ENCODE results near the gene PRTFDC1.

GRCh38 chr10:24911029-24911428, 41.4 kb downstream of the PRTFDC1 start:
- no peak for TF ChIP-seq EP300 (IDR thresholded peaks at IDR 0.05)
- no peak for TF ChIP-seq POLR2AphosphoS5 (IDR thresholded peaks at IDR 0.05)
- TF ChIP-seq, protein P1, sequence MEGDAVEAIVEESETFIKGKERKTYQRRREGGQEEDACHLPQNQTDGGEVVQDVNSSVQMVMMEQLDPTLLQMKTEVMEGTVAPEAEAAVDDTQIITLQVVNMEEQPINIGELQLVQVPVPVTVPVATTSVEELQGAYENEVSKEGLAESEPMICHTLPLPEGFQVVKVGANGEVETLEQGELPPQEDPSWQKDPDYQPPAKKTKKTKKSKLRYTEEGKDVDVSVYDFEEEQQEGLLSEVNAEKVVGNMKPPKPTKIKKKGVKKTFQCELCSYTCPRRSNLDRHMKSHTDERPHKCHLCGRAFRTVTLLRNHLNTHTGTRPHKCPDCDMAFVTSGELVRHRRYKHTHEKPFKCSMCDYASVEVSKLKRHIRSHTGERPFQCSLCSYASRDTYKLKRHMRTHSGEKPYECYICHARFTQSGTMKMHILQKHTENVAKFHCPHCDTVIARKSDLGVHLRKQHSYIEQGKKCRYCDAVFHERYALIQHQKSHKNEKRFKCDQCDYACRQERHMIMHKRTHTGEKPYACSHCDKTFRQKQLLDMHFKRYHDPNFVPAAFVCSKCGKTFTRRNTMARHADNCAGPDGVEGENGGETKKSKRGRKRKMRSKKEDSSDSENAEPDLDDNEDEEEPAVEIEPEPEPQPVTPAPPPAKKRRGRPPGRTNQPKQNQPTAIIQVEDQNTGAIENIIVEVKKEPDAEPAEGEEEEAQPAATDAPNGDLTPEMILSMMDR (IDR thresholded peaks at IDR 0.05): no peak

Data from esophagus muscularis mucosa (tissue), 4 donors.